C4-2B (cell line): Measurements from ENCODE around the gene FAM227B.

Experiments used
- H3K27ac ChIP-seq: fragments of 450-650 bp; 2 replicates; pipeline ENCODE4 v1.5.1; 2017
- ZFX ChIP-seq: fragments of 450-650 bp; IDR thresholded peaks from 2 replicates; pipeline ENCODE4 v1.6.1; 2017
- TF ChIP-seq, protein P1 (sequence below): fragments of 450-650 bp; conservative IDR thresholded peaks from 2 replicates; pipeline ENCODE4 v1.5.1; 2017; ENCODE audit warnings: mild to moderate bottlenecking

The FAM227B gene

DNA sequence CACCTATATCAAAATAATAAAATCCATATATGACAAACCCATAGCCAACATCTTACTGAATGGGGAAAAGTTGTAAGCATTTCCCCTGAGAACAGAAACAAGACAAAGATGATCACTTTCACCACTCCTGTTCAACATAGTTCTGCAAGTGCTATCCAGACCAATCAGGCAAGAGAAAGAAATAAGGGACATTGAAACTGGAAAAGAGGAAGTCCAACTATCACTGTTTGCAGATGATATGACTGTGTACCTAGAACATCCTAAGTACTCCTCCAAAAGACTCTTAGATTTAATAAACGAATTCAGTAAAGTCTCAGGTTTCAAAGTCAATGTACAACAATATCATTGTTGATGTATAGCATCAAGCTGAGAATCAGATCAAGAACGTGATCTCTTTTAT is 233.1 kb downstream of the FAM227B start:
- TF ChIP-seq ZFX, result no peak
- H3K27ac ChIP-seq, result no peak overlapping the region

DNA sequence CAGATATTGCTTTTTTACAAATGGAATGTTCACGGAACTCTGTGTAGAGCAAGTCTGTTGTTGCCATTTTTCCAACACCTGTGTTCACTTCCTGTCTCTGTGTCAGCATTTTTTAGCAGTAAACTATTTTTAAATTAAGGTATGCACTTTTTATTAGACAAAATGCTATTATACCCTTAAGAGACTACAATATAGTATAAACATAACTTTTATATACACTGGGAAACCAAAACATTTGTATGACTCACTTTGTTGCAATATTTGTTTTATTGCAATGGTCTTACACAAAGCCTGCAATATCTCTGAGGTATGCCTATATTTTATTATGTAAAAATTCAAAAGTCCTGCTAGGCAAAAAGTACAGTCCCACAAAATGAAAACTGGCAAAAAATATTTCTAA is 237.4 kb downstream of the FAM227B start:
- TF ChIP-seq, protein P1, sequence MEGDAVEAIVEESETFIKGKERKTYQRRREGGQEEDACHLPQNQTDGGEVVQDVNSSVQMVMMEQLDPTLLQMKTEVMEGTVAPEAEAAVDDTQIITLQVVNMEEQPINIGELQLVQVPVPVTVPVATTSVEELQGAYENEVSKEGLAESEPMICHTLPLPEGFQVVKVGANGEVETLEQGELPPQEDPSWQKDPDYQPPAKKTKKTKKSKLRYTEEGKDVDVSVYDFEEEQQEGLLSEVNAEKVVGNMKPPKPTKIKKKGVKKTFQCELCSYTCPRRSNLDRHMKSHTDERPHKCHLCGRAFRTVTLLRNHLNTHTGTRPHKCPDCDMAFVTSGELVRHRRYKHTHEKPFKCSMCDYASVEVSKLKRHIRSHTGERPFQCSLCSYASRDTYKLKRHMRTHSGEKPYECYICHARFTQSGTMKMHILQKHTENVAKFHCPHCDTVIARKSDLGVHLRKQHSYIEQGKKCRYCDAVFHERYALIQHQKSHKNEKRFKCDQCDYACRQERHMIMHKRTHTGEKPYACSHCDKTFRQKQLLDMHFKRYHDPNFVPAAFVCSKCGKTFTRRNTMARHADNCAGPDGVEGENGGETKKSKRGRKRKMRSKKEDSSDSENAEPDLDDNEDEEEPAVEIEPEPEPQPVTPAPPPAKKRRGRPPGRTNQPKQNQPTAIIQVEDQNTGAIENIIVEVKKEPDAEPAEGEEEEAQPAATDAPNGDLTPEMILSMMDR, result no peak
- no peak for TF ChIP-seq ZFX
- no peak overlapping the region for H3K27ac ChIP-seq

DNA sequence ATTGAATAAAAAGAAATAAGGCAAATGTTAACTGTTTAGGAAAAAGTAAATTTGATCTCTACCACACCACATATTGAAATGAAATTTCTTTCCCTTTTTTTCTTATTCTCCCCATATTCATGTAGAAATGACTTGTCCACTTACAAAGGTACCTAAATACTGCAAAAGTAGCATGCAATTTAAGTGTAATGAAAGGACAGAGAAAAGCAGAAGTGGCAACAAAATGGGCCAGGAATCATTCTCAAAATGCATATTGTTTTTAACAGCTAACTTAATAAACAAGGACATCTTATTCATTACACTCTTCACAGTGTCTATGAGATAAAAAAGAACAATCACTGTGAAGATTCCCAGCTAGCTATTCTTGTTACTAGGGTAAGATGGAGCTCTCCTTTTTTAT is 238.2 kb downstream of the FAM227B start:
- TF ChIP-seq ZFX, result no peak
- TF ChIP-seq, protein P1, result no peak
- H3K27ac ChIP-seq, result no peak overlapping the region

DNA sequence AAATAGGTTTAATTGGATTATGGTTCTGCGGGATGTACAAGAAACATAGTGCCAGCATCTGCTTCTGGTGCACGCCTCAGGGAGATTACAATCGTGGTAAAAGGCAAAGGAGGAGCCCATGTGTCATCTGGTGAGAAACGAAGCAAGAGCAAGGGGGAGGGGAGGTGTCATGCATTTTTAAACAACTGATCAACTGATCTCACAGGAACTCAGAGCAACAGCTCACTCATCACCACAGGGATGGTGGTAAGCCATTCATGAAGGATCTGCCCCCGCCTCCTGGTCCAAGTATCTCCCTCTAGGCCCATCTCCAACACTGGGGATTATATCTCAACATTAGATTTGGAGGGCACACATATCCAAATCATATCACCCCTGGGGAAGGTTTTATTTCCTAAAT is 239.7 kb downstream of the FAM227B start:
- no peak overlapping the region for H3K27ac ChIP-seq

DNA sequence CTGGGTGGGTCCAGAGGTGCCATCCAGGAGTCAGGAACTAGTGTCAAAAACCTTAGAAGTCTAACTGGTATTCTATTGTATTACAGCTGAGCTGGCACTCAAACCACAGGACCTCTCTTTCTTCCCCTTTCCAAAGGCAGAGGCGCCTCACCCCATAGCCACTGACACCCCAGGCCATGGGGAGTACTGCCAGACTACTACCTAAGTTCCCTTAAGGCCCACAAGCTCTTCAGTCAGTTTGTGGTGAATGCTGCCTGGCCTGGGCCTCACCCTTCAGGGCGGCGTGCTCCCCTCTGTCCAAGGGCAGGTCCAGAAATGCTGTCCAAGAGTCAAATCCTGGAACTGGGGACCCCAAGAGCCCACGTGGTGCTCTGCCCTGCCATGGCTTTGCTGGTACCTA is 240.6 kb downstream of the FAM227B start:
- no peak for TF ChIP-seq ZFX
- TF ChIP-seq, protein P1, result no peak
- H3K27ac ChIP-seq, result no peak overlapping the region

More for the DNA sequence above, 239.7 kb downstream of the FAM227B start:
- TF ChIP-seq, protein P1, result no peak
- no peak for TF ChIP-seq ZFX

DNA sequence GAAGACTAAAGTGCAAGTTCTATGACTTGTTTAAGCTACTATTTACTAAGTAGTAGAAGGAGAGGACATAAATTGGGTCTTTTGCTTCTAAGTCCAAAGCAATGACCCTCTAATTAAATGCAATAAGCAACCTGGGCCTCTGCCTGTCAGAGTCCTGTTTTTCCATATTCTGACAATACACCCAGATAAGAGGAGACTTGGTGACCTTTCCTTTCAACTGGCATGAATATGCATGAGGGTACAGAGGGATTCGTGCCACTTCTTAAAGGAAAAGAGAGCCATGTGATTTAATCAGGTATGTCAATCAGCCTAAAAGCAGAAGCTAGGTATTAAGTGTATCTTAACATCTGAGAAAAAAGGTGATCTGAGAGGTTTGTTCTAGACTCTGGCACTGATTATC is 248.3 kb downstream of the FAM227B start:
- no peak overlapping the region for H3K27ac ChIP-seq

DNA sequence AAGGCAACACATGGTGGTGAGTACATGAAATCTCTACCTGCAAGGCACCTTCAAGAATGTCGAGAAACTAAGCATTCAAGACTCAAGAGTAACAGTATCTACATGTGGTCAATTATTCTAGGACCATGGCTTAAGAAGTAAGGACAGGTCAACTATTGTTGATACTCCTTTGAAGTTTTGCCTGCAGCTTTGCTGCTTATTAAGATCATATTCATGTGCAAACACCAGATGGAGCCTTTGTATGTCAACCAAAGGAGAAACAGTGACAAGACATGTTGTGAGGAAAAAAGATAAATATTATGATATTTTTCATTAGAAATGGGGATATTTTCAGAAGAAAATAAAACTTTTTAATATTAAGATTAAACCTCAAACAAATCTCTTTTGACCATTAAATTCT is 249.8 kb downstream of the FAM227B start:
- H3K27ac ChIP-seq, result no peak overlapping the region
- TF ChIP-seq, protein P1, result peak; percentile 29
- TF ChIP-seq ZFX, result no peak

More for the DNA sequence above, 248.3 kb downstream of the FAM227B start:
- TF ChIP-seq, protein P1, result no peak
- TF ChIP-seq ZFX, result no peak

DNA sequence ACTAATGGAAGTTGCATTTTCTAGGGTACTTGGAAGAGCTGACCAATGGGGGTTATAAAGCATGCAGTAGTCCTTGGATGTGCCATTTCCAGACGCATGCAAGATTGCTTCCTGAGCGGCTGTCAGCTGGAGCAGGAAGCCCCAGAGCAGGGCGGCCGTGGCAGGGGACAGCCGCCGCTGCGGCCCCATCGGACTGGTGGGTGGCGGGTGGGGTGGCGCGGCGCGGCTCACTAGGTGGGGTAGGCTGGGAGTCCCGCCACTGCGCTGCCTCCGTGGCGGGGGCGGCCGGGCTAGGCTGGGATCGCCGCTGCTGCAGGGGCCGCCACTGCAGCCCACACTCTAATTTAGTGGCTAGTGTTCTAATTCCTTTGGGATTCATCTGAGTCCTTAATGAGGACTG is 254.1 kb downstream of the FAM227B start:
- no peak overlapping the region for H3K27ac ChIP-seq
- TF ChIP-seq, protein P1, result no peak
- TF ChIP-seq ZFX, result no peak
